Neural cell (in vitro differentiated cells): ENCODE data around the gene APOBEC3G. TPM values are rescaled to one million over a fixed set of nuclear protein-coding genes. Genes with fewer than 3 reads are reported as not detected.
"Not testable (repeated sequence)": the region's sequence is repeated elsewhere in the genome, so short reads cannot be mapped to it uniquely, and the experiment has no call there.

Source experiments
- H2AFZ ChIP-seq: fragments of 200-600, 300-800 bp; sonication (generic), shearing (Covaris generic); 2 replicates; pipeline ENCODE4 v1.6.0; 2014; ENCODE audit warnings: low read depth, mild to moderate bottlenecking, antibody characterized with exemption, low read length, moderate library complexity
- H3F3A ChIP-seq: fragments of 200-600 bp; shearing (Covaris generic); 2 replicates; pipeline ENCODE4 v1.6.1; 2016; ENCODE audit warnings: mild to moderate bottlenecking, moderate library complexity, mixed read lengths, antibody characterized with exemption, low read length; ENCODE audit not compliant: insufficient read depth, poor library complexity, severe bottlenecking
- H3K27ac ChIP-seq: fragments of 200-600, 300-800 bp; sonication (generic), shearing (Covaris generic); 2 replicates; pipeline ENCODE4 v1.5.1; 2014; ENCODE audit warnings: mild to moderate bottlenecking, low read length, moderate library complexity
- H3K27me3 ChIP-seq: fragments of 300-800, 200-600 bp; sonication (generic), shearing (Covaris generic); 2 replicates; pipeline ENCODE4 v1.6.0; 2014; ENCODE audit warnings: mild to moderate bottlenecking, low read depth, low read length, moderate library complexity; ENCODE audit not compliant: insufficient read depth
- H3K36me3 ChIP-seq: fragments of 300-800, 200-600 bp; sonication (generic), shearing (Covaris generic); 2 replicates; pipeline ENCODE4 v1.5.1; 2014; ENCODE audit warnings: mild to moderate bottlenecking, antibody characterized with exemption, low read length, moderate library complexity; ENCODE audit not compliant: insufficient read depth
- H3K4me2 ChIP-seq: fragments of 300-800, 200-600 bp; sonication (generic), shearing (Covaris generic); 2 replicates; pipeline ENCODE4 v1.6.0; 2014; ENCODE audit warnings: mild to moderate bottlenecking, low read length
- H3K4me3 ChIP-seq: fragments of 300-800, 200-600 bp; sonication (generic), shearing (Covaris generic); 2 replicates; pipeline ENCODE4 v1.5.1; 2014; ENCODE audit warnings: mild to moderate bottlenecking, low read length, moderate library complexity
- H3K79me2 ChIP-seq: fragments of 200-600 bp; shearing (Covaris generic); replicated peaks from 2 replicates; pipeline ENCODE4 v1.6.0; 2014; ENCODE audit warnings: mild to moderate bottlenecking, low read length, moderate library complexity; ENCODE audit not compliant: insufficient read depth
- H3K9ac ChIP-seq: fragments of 300-800, 200-600 bp; sonication (generic), shearing (Covaris generic); 2 replicates; pipeline ENCODE4 v1.6.1; 2016; ENCODE audit warnings: mild to moderate bottlenecking, low read length, mixed read lengths
- H3K9me2 ChIP-seq: fragments of 200-600 bp; shearing (Covaris generic); 2 replicates; pipeline ENCODE4 v1.6.1; 2016; ENCODE audit warnings: mild to moderate bottlenecking, low read length, mixed read lengths; ENCODE audit not compliant: insufficient read depth
- H3K9me3 ChIP-seq: fragments of 200-600, 300-800 bp; sonication (generic), shearing (Covaris generic); 2 replicates; pipeline ENCODE4 v1.6.1; 2016; ENCODE audit warnings: mild to moderate bottlenecking, mixed run types, low read length, moderate library complexity, mixed read lengths
- H4K20me1 ChIP-seq: fragments of 200-600 bp; shearing (Covaris generic); 2 replicates; pipeline ENCODE4 v1.6.1; 2016; ENCODE audit warnings: mild to moderate bottlenecking, mixed run types; ENCODE audit not compliant: insufficient read depth
- EP300 ChIP-seq: fragments of 450-650 bp; conservative IDR thresholded peaks from 2 replicates; pipeline ENCODE4 v1.6.1; 2014; ENCODE audit warnings: antibody characterized with exemption, mild to moderate bottlenecking, moderate library complexity; ENCODE audit not compliant: poor library complexity, severe bottlenecking
- EZH2 ChIP-seq: fragments of 200-600, 300-800 bp; shearing (Covaris generic), sonication (generic); IDR thresholded peaks from 2 replicates; pipeline ENCODE4 v1.6.1; 2014; ENCODE audit warnings: antibody characterized with exemption, low read length, borderline replicate concordance, mild to moderate bottlenecking; ENCODE audit not compliant: insufficient read depth, poor library complexity, severe bottlenecking
- MXI1 ChIP-seq: fragments of 450-650 bp; conservative IDR thresholded peaks from 2 replicates; pipeline ENCODE4 v1.6.1; 2014; ENCODE audit warnings: antibody characterized with exemption, mild to moderate bottlenecking; ENCODE audit not compliant: poor library complexity, severe bottlenecking
- RAD21 ChIP-seq: fragments of 450-650 bp; conservative IDR thresholded peaks from 2 replicates; pipeline ENCODE4 v1.6.1; 2014; ENCODE audit warnings: antibody characterized with exemption, mild to moderate bottlenecking, moderate library complexity
- SMC3 ChIP-seq: fragments of 450-650 bp; conservative IDR thresholded peaks from 2 replicates; pipeline ENCODE4 v1.6.1; 2014; ENCODE audit warnings: antibody characterized with exemption, mild to moderate bottlenecking, moderate library complexity; ENCODE audit not compliant: poor library complexity
- TAF1 ChIP-seq: IDR thresholded peaks from 2 replicates; pipeline ENCODE4 v1.6.1; 2012; ENCODE audit warnings: low read depth
- polyA plus RNA-seq: library from polyadenylated mRNA; depleted of rRNA; stranded (reverse); fragments of >200 nt; gene quantifications from 2 replicates; pipeline ENCODE4 v1.2.3, GENCODE V29; 2014
- TF ChIP-seq, protein P1 (sequence below): IDR thresholded peaks from 2 replicates; pipeline ENCODE4 v1.6.1; 2012; ENCODE audit warnings: borderline replicate concordance

APOBEC3G gene
- polyA plus RNA-seq, 1 donor from 2014 or later = not detected

DNA sequence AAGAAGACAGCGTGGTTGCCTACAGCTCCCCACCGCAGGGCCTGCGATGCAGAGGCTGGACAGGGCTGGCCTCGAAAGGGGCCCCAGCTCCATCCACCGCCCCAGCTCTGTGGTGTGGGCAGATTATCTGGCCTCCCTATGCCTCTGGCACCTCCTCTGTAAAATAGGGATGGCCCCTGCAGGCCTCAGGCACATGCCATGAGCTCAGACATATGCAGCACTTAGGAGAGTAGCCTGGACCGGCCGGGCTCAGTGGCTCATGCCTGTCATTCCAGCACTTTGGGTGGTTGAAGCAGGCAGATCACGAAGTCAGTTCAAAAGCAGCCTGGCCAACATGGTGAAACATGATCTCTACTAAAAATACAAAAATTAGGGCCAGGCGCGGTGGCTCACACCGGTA is 48.8 kb upstream of the APOBEC3G start:
- no peak for TF ChIP-seq RAD21
- no peak for TF ChIP-seq MXI1
- TF ChIP-seq SMC3 = no peak
- TF ChIP-seq, protein P1, sequence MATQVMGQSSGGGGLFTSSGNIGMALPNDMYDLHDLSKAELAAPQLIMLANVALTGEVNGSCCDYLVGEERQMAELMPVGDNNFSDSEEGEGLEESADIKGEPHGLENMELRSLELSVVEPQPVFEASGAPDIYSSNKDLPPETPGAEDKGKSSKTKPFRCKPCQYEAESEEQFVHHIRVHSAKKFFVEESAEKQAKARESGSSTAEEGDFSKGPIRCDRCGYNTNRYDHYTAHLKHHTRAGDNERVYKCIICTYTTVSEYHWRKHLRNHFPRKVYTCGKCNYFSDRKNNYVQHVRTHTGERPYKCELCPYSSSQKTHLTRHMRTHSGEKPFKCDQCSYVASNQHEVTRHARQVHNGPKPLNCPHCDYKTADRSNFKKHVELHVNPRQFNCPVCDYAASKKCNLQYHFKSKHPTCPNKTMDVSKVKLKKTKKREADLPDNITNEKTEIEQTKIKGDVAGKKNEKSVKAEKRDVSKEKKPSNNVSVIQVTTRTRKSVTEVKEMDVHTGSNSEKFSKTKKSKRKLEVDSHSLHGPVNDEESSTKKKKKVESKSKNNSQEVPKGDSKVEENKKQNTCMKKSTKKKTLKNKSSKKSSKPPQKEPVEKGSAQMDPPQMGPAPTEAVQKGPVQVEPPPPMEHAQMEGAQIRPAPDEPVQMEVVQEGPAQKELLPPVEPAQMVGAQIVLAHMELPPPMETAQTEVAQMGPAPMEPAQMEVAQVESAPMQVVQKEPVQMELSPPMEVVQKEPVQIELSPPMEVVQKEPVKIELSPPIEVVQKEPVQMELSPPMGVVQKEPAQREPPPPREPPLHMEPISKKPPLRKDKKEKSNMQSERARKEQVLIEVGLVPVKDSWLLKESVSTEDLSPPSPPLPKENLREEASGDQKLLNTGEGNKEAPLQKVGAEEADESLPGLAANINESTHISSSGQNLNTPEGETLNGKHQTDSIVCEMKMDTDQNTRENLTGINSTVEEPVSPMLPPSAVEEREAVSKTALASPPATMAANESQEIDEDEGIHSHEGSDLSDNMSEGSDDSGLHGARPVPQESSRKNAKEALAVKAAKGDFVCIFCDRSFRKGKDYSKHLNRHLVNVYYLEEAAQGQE = no peak
- no peak for TF ChIP-seq EZH2
- TF ChIP-seq TAF1 = no peak
- no peak for TF ChIP-seq EP300
- no peaks in the 10 kb centered on the region for H3K36me3 ChIP-seq
- H2AFZ ChIP-seq = no peak overlapping the region
- H3K9ac ChIP-seq = no peak overlapping the region
- no peaks in the 10 kb centered on the region for H3K79me2 ChIP-seq
- no peaks in the 10 kb centered on the region for H3K27me3 ChIP-seq
- H3F3A ChIP-seq = no peaks in the 10 kb centered on the region
- H3K27ac ChIP-seq = no peak overlapping the region
- no peaks in the 10 kb centered on the region for H3K9me3 ChIP-seq
- no peak overlapping the region for H3K4me2 ChIP-seq
- no peaks in the 10 kb centered on the region for H4K20me1 ChIP-seq
- H3K4me3 ChIP-seq = no peak overlapping the region
- H3K9me2 ChIP-seq = no peaks in the 10 kb centered on the region

- H3K27ac ChIP-seq = no peak overlapping the region
- no peaks in the 10 kb centered on the region for H4K20me1 ChIP-seq
- no peak overlapping the region for H3K4me3 ChIP-seq
- H3K36me3 ChIP-seq = no peaks in the 10 kb centered on the region
- H3K9ac ChIP-seq = no peak overlapping the region
- no peaks in the 10 kb centered on the region for H3K9me3 ChIP-seq
- H2AFZ ChIP-seq = no peak overlapping the region
- no peaks in the 10 kb centered on the region for H3K9me2 ChIP-seq
- no peaks in the 10 kb centered on the region for H3K79me2 ChIP-seq
- TF ChIP-seq EP300 = no peak
- TF ChIP-seq TAF1 = no peak
- no peak for TF ChIP-seq MXI1
- TF ChIP-seq EZH2 = no peak
- H3K4me2 ChIP-seq = no peak overlapping the region
- H3F3A ChIP-seq = no peaks in the 10 kb centered on the region
- H3K27me3 ChIP-seq = no peaks in the 10 kb centered on the region
Measured at GRCh38 chr22:39029227-39029626, 47.8 kb upstream of the APOBEC3G start.

- Histone ChIP-seq H2AFZ (no peak overlapping the region), H3F3A (no peaks in the 10 kb centered on the region), H4K20me1 (no peaks in the 10 kb centered on the region), H3K27me3 (no peaks in the 10 kb centered on the region), H3K9me2 (no peaks in the 10 kb centered on the region), H3K9ac (no peak overlapping the region), H3K27ac (no peak overlapping the region), H3K36me3 (no peaks in the 10 kb centered on the region), H3K9me3 (no peaks in the 10 kb centered on the region), H3K4me3 (no peak overlapping the region), H3K79me2 (no peaks in the 10 kb centered on the region), H3K4me2 (no peak overlapping the region)
- TF ChIP-seq, protein P1 = no peak
Measured at GRCh38 chr22:39030705-39031104, 46.4 kb upstream of the APOBEC3G start.

DNA sequence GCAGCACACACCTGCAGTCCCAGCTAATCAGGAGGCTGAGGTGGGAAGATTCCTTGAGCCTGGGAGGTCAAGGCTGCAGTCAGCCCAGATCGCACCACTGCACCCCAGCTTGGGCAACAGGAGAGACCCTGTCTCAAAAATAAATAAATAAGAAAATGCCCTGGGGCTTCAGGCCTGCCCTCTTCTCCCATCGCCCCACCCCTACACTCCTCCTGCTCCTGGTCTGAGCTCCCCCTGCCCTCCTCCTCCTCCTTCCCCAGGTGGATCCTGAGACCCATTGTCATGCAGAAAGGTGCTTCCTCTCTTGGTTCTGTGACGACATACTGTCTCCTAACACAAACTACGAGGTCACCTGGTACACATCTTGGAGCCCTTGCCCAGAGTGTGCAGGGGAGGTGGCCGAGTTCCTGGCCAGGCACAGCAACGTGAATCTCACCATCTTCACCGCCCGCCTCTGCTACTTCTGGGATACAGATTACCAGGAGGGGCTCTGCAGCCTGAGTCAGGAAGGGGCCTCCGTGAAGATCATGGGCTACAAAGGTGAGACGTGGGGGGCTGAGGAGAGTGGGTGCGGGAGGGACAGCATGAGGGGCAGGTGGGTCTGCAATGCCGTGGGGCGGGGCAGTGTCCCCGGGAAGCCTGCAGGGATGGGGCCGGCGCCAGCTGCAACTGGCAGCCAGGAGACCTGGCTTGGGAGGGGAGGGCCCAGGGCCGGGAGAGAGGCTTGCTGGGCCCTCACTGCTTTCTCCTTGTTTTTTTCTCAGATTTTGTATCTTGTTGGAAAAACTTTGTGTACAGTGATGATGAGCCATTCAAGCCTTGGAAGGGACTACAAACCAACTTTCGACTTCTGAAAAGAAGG is 45.4 kb upstream of the APOBEC3G start:
- not testable (repeated sequence) for H3K9ac ChIP-seq, H3K27ac ChIP-seq

GRCh38 chr22:39037071-39037470 is 40.0 kb upstream of the APOBEC3G start:
- H3K27ac ChIP-seq, H3K4me2 ChIP-seq: not testable (repeated sequence)

More for the DNA sequence above, 45.4 kb upstream of the APOBEC3G start:
- not testable (repeated sequence) for H4K20me1 ChIP-seq, H3K27me3 ChIP-seq, H3K9me2 ChIP-seq, H3K36me3 ChIP-seq, H3K9me3 ChIP-seq, H2AFZ ChIP-seq, H3K4me3 ChIP-seq, H3K4me2 ChIP-seq, H3K79me2 ChIP-seq, H3F3A ChIP-seq

More at GRCh38 chr22:39037071-39037470, 40.0 kb upstream of the APOBEC3G start:
- not testable (repeated sequence) for H3K9ac ChIP-seq, H3K27me3 ChIP-seq, H3F3A ChIP-seq, H2AFZ ChIP-seq, H3K9me2 ChIP-seq, H3K79me2 ChIP-seq, H3K9me3 ChIP-seq, H3K4me3 ChIP-seq, H3K36me3 ChIP-seq, H4K20me1 ChIP-seq
